Stimulated activated CD8-positive, alpha-beta memory T cell treated with anti-CD3 and anti-CD28 coated beads, Interleukin-15, amount 100 ng/mL, for 24 hours (primary cell): ENCODE results near the gene SLX4IP.
"Not testable (repeated sequence)": the region's sequence is repeated elsewhere in the genome, so short reads cannot be mapped to it uniquely, and the experiment has no call there.

Source experiments
- DNase-seq: peaks from one replicate; pipeline ENCODE4 v3.0.0-alpha.2; 2020; ENCODE audit warnings: low read depth

SLX4IP gene

GRCh38 chr20:10434832-10435812, at the start of gene SLX4IP:
Gene SLX4IP, plus strand, starts transcription at chr20:10435305. Its CDS starts 22,900 bp downstream, at chr20:10458205.
- peak; percentile 50 for DNase-seq

GRCh38 chr20:10385850-10386544, 49.1 kb upstream of the SLX4IP start:
- no peak for DNase-seq

- DNase-seq: no peak
These were observed 47.4 kb upstream of the SLX4IP start for GRCh38 chr20:10387686-10388085.

GRCh38 chr20:10388597-10388996, 46.5 kb upstream of the SLX4IP start:
- DNase-seq: no peak

GRCh38 chr20:10390709-10391108, 44.4 kb upstream of the SLX4IP start:
- DNase-seq: no peak

GRCh38 chr20:10394752-10395151, 40.4 kb upstream of the SLX4IP start:
- DNase-seq: not testable (repeated sequence)

GRCh38 chr20:10398834-10399369, 36.2 kb upstream of the SLX4IP start:
- no peak for DNase-seq

GRCh38 chr20:10402938-10403608, 32.0 kb upstream of the SLX4IP start:
- no peak for DNase-seq

- DNase-seq: no peak
These were observed 31.0 kb upstream of the SLX4IP start for GRCh38 chr20:10404023-10404628.

GRCh38 chr20:10404959-10405530, 30.1 kb upstream of the SLX4IP start:
- no peak for DNase-seq

GRCh38 chr20:10408108-10408813, 26.8 kb upstream of the SLX4IP start:
- no peak for DNase-seq

- DNase-seq: no peak
These were observed 23.4 kb upstream of the SLX4IP start for GRCh38 chr20:10411673-10412072.

- DNase-seq: no peak
These were observed 22.3 kb upstream of the SLX4IP start for GRCh38 chr20:10412591-10413408.

- no peak for DNase-seq
These were observed 20.0 kb upstream of the SLX4IP start for GRCh38 chr20:10415013-10415650.

GRCh38 chr20:10417218-10417617, 17.9 kb upstream of the SLX4IP start:
- not testable (repeated sequence) for DNase-seq

- DNase-seq: no peak
These were observed 15.5 kb upstream of the SLX4IP start for GRCh38 chr20:10419550-10420133.

- DNase-seq: no peak
These were observed 11.4 kb upstream of the SLX4IP start for GRCh38 chr20:10423735-10424134.

GRCh38 chr20:10427060-10427692, 7.9 kb upstream of the SLX4IP start:
- no peak for DNase-seq
